Fibroblast of the aortic adventitia (primary cell): ENCODE data around the gene MRPL40. TPM values are rescaled to one million over a fixed set of nuclear protein-coding genes. Genes with fewer than 3 reads are reported as not detected.
A peak's percentile ranks its signal among the peaks of the same experiment; 100 is the strongest.
"Not testable (repeated sequence)": the region's sequence is repeated elsewhere in the genome, so short reads cannot be mapped to it uniquely, and the experiment has no call there.

Experiments
- DNase-seq: peaks from one replicate; pipeline ENCODE4 v3.0.0-alpha.2; 2010; ENCODE audit warnings: low read depth
- H3K4me3 ChIP-seq: 2 replicates; pipeline ENCODE4 v1.5.1; 2011; ENCODE audit warnings: low read depth, mild to moderate bottlenecking, control low read depth, low read length, moderate library complexity
- CTCF ChIP-seq: IDR thresholded peaks from 2 replicates; pipeline ENCODE4 v1.5.1; 2011; ENCODE audit warnings: mild to moderate bottlenecking, low read length, control low read depth, inconsistent platforms; ENCODE audit not compliant: insufficient read depth
- total RNA-seq: library from RNA; depleted of rRNA; stranded (reverse); fragments of >200 nt; gene quantifications from 2 replicates; pipeline ENCODE4 v1.2.3, GENCODE V29; 2012; ENCODE audit warnings: low replicate concordance

Gene MRPL40
- total RNA-seq, 1 donor, result 41.8 TPM

DNA sequence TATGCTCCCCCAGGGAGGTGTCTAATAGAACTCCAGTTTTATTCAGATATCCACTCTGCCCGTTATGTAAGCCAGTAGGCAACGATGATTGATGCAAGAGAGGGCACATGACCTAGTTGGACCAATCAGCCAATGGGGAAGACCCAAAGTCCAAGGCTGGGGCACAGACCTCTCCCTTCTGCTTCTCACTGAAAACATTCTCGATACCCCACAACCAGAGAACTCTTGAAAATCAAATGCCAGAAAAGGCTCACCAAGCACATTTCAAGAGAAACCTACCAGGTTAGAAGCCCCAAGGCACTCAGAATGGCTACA is 8.2 kb upstream of the MRPL40 start:
- no peak for TF ChIP-seq CTCF
- H3K4me3 ChIP-seq, result no peak overlapping the region
- DNase-seq, result no peak

GRCh38 chr22:19429950-19430889 is 2.1 kb upstream of the MRPL40 start:
- DNase-seq, result peak; percentile 74
- TF ChIP-seq CTCF, result no peak
- H3K4me3 ChIP-seq, result peak overlapping the region; percentile 89

DNA sequence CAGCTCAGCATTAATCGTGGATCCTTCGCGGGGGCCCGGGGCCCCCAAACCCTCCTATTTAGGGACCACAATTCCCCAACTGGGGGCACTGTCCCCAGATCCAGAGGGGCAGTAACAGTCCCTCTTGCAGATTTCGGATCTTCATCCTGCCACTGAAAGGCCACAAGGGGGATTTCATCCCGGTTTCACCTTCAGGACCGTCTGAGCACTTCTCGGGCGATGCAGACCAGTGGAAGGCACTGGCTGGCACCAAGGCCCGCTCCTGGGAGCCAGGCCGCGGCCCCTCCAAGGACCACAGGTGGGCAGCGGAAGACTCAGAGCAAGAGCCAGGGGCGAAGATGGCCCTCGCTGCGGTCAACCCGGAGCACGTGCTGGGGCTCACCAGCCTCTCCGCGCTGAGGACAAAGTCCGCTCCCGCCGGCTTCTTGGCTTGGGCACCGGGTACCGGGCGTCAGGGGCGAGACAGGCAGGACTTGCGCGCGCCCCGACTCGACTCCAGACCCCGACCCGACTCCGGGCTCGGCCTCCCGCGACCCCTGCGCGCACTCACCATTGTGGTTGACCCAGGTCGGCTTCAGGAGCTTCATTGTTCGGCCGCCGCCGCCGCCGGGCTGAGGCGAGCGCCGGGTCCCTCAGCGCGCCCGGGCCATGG is 1.3 kb upstream of the MRPL40 start:
- H3K4me3 ChIP-seq, result peak overlapping the region; percentile 89
- peak; percentile 37 for TF ChIP-seq CTCF
- peak; percentile 36 for DNase-seq

DNA sequence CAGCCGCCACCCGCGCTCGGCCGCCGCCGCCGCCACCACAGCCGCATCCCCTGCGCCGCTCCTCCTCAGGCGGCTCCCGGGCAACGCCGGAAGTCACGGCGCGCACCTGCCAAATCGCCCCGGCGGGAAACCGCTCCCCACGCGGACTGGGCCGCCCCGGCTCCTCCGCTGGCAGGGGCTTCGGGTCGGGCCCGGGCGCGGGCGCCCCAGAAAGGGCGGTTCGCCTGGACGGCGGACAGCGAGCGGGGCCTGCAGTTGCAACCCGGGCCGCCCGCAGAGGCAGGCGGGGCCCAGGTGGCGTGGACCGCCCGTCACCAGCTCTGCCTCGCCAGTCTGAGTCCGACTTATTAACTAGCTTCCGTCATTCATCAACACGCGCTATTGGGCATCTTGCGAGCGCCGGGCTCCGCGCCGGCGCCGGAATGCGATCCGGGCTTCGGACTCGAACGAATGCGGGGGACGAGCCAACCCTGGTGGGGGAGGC is 654 bp upstream of the MRPL40 start, which contains the start of gene HIRA:
HIRA (minus strand) TSS at position 85 of the 484 bp plus-strand sequence. CDS start 257 bp downstream, outside the sequence.
- peak within 1 kb of the TSS; percentile 89 for H3K4me3 ChIP-seq
- DNase-seq, result peak; percentile 72
- TF ChIP-seq CTCF, result no peak

- no peak for TF ChIP-seq CTCF
- H3K4me3 ChIP-seq, result no peak overlapping the region
- no peak for DNase-seq
These were observed 2.1 kb downstream of the MRPL40 start for GRCh38 chr22:19434401-19434800.

- no peak for DNase-seq
- no peak for TF ChIP-seq CTCF
- no peak overlapping the region for H3K4me3 ChIP-seq
These were observed 2.7 kb downstream of the MRPL40 start for GRCh38 chr22:19434829-19435580.

GRCh38 chr22:19436444-19437161 is 4.3 kb downstream of the MRPL40 start:
- not testable (repeated sequence) for H3K4me3 ChIP-seq, DNase-seq
